Hypothalamus (tissue), 51 donors: ENCODE data around the gene DEFB125.
"Not testable (repeated sequence)": the region's sequence is repeated elsewhere in the genome, so short reads cannot be mapped to it uniquely, and the experiment has no call there.

Source experiments
- DNase-seq, 51 donors: peaks; one replicate each; lab custom pipeline; 2025; lab: John Stamatoyannopoulos, UW

Gene DEFB125

GRCh38 chr20:87401-87800 is at the start of gene DEFB125:
Gene DEFB125 (plus strand): TSS chr20:87672. CDS start chr20:87710, 38 bp downstream.
- DNase-seq = no peak

GRCh38 chr20:60035-60918 is 27.2 kb upstream of the DEFB125 start:
- no peak for DNase-seq

GRCh38 chr20:61230-61629 is 26.2 kb upstream of the DEFB125 start:
- no peak for DNase-seq

- no peak for DNase-seq
These were observed 25.7 kb upstream of the DEFB125 start for GRCh38 chr20:61757-62156.

GRCh38 chr20:62487-62886 is 25.0 kb upstream of the DEFB125 start:
- no peak for DNase-seq

- DNase-seq = no peak
These were observed 23.4 kb upstream of the DEFB125 start for GRCh38 chr20:64026-64603.

- DNase-seq = no peak
These were observed 22.6 kb upstream of the DEFB125 start for GRCh38 chr20:64766-65322.

GRCh38 chr20:77231-77630 is 10.2 kb upstream of the DEFB125 start:
- no peak for DNase-seq

GRCh38 chr20:78338-78737 is 9.1 kb upstream of the DEFB125 start:
- DNase-seq = no peak

- no peak for DNase-seq
These were observed 7.9 kb upstream of the DEFB125 start for GRCh38 chr20:79565-79964.

GRCh38 chr20:90651-91050 is 3.2 kb downstream of the DEFB125 start:
- no peak for DNase-seq

- DNase-seq = no peak
These were observed 6.2 kb downstream of the DEFB125 start for GRCh38 chr20:93641-94040.

GRCh38 chr20:95215-95614 is 7.7 kb downstream of the DEFB125 start:
- no peak for DNase-seq

GRCh38 chr20:97691-98090 is 10.2 kb downstream of the DEFB125 start:
- not testable (repeated sequence) for DNase-seq

GRCh38 chr20:101975-102374 is 14.5 kb downstream of the DEFB125 start:
- DNase-seq = no peak

GRCh38 chr20:103456-103855 is 16.0 kb downstream of the DEFB125 start:
- DNase-seq = no peak

GRCh38 chr20:112396-112795 is 24.9 kb downstream of the DEFB125 start:
- no peak for DNase-seq

GRCh38 chr20:117518-117917 is 30.0 kb downstream of the DEFB125 start:
- no peak for DNase-seq

- DNase-seq = not testable (repeated sequence)
These were observed 42.4 kb downstream of the DEFB125 start for GRCh38 chr20:129786-130323.

GRCh38 chr20:137668-138490 is 50.4 kb downstream of the DEFB125 start:
- DNase-seq = no peak

- DNase-seq = no peak
These were observed 54.8 kb downstream of the DEFB125 start, which contains the start of gene DEFB126 for GRCh38 chr20:142290-142689. Gene DEFB126 (plus strand): TSS chr20:142590. CDS start chr20:142629, 39 bp downstream.
